ENCODE measurements around the gene F11R.

DNA sequence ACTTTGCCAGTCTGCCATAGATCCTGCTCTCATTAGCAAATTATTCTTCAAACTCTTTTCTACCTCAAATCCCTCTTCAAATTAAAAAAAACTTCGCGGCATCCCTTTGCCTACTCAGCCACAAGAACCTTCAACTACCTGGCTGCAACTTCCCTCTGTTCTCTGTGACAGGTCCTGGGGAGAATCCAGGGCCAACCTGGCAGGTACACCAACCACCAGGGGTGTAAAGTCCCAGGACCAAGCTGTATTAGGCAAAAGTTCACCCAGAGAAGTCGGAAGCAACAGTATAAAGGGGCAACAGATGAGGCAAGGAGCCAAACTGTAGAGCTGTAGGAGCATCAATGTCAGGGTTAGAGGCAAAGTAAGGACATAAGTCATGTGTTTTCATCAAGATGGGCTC, 48.0 kb downstream of the F11R start:
- no peak for TF ChIP-seq MAFK (IDR thresholded peaks at IDR 0.05; ENCODE audit: low read depth, low read length)
- TF ChIP-seq, protein P1, sequence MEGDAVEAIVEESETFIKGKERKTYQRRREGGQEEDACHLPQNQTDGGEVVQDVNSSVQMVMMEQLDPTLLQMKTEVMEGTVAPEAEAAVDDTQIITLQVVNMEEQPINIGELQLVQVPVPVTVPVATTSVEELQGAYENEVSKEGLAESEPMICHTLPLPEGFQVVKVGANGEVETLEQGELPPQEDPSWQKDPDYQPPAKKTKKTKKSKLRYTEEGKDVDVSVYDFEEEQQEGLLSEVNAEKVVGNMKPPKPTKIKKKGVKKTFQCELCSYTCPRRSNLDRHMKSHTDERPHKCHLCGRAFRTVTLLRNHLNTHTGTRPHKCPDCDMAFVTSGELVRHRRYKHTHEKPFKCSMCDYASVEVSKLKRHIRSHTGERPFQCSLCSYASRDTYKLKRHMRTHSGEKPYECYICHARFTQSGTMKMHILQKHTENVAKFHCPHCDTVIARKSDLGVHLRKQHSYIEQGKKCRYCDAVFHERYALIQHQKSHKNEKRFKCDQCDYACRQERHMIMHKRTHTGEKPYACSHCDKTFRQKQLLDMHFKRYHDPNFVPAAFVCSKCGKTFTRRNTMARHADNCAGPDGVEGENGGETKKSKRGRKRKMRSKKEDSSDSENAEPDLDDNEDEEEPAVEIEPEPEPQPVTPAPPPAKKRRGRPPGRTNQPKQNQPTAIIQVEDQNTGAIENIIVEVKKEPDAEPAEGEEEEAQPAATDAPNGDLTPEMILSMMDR (conservative IDR thresholded peaks at IDR 0.05; ENCODE audit: low read depth, low read length): no peak
- no peak for TF ChIP-seq RAD21 (IDR thresholded peaks at IDR 0.05; ENCODE audit: low read length)
- no peak for TF ChIP-seq RCOR1 (IDR thresholded peaks at IDR 0.05; ENCODE audit: insufficient replicate concordance, low read length)
- TF ChIP-seq MXI1 (IDR thresholded peaks at IDR 0.05; ENCODE audit: borderline replicate concordance, low read depth, low read length): no peak
- no peak for TF ChIP-seq POLR2A (IDR thresholded peaks at IDR 0.05; ENCODE audit: low read depth, low read length)
- no peak for TF ChIP-seq CEBPB (IDR thresholded peaks at IDR 0.05; ENCODE audit: low read depth, low read length)
- TF ChIP-seq, protein P2, sequence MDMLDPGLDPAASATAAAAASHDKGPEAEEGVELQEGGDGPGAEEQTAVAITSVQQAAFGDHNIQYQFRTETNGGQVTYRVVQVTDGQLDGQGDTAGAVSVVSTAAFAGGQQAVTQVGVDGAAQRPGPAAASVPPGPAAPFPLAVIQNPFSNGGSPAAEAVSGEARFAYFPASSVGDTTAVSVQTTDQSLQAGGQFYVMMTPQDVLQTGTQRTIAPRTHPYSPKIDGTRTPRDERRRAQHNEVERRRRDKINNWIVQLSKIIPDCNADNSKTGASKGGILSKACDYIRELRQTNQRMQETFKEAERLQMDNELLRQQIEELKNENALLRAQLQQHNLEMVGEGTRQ (IDR thresholded peaks at IDR 0.05; ENCODE audit: low read depth, low read length): no peak
- no peak for TF ChIP-seq SMC3 (IDR thresholded peaks at IDR 0.05; ENCODE audit: low read depth, low read length)
- TF ChIP-seq, protein P3, sequence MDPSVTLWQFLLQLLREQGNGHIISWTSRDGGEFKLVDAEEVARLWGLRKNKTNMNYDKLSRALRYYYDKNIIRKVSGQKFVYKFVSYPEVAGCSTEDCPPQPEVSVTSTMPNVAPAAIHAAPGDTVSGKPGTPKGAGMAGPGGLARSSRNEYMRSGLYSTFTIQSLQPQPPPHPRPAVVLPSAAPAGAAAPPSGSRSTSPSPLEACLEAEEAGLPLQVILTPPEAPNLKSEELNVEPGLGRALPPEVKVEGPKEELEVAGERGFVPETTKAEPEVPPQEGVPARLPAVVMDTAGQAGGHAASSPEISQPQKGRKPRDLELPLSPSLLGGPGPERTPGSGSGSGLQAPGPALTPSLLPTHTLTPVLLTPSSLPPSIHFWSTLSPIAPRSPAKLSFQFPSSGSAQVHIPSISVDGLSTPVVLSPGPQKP (IDR thresholded peaks at IDR 0.05; ENCODE audit: borderline replicate concordance, low read depth, low read length): no peak
- no peak for TF ChIP-seq FOS (IDR thresholded peaks at IDR 0.05; ENCODE audit: low read depth, low read length)
- no peak for TF ChIP-seq NFE2L2 (IDR thresholded peaks at IDR 0.05; ENCODE audit: low read depth, low read length)

Measured in IMR-90 (cell line).